B cell (primary cell): ENCODE data around the gene TPP1. TPM values are rescaled to one million over a fixed set of nuclear protein-coding genes. Genes with fewer than 3 reads are reported as not detected.

Source experiments
- ATAC-seq: fragments of 200-7000 bp; cut with Tn5 transposase; one replicate; pipeline ENCODE4 v1.10.0; 2021; ENCODE audit warnings: low read depth, mild to moderate bottlenecking, moderate number of reproducible peaks, moderate library complexity
- CTCF ChIA-PET: fragments of 350-600 bp; sonication (Branson Sonifier 250); formaldehyde crosslinking; loops from one replicate; lab custom pipeline; 2021; ENCODE audit warnings: antibody characterized with exemption, inconsistent platforms; lab: Charles Lee
- POLR2A ChIA-PET: fragments of 350-600 bp; sonication (Branson Sonifier 250); formaldehyde crosslinking; loops from one replicate; lab custom pipeline; 2021; ENCODE audit warnings: antibody characterized with exemption; lab: Charles Lee
- DNase-seq: peaks from one replicate; pipeline ENCODE4 v3.0.0; 2013
- H2AFZ ChIP-seq: 2 replicates; pipeline ENCODE4 v1.6.1; 2012; ENCODE audit warnings: mild to moderate bottlenecking, low read depth, low read length; ENCODE audit not compliant: insufficient read depth, poor library complexity, severe bottlenecking
- H3K27ac ChIP-seq, 2 donors: 1 replicate in 1 of 2; 2 replicates in 1 of 2; pipeline ENCODE4 v1.5.1; 2012 to 2013; ENCODE audit warnings: low read length in 2 of 2, mild to moderate bottlenecking in 2 of 2, moderate library complexity in 1 of 2
- H3K27me3 ChIP-seq, 4 experiments: fragments of 200-600 bp in 1 of 4; sonication (generic) in 1 of 4; replicated peaks in 1 of 4; 1 replicate in 2 of 4; 2 replicates in 2 of 4; pipeline versions ENCODE4 v1.6.1 to v1.7.0; 2013 to 2016; ENCODE audit warnings: low read length in 3 of 4, mild to moderate bottlenecking in 2 of 4, mixed read lengths in 1 of 4, moderate library complexity in 1 of 4; ENCODE audit not compliant: insufficient read depth in 4 of 4, control insufficient read depth in 3 of 4; ENCODE audit errors: control extremely low read depth in 1 of 4
- H3K36me3 ChIP-seq, 2 experiments: replicated peaks in 1 of 2; 1 replicate in 1 of 2; 2 replicates in 1 of 2; pipeline versions ENCODE4 v1.6.1 to v1.7.1; 2013; ENCODE audit warnings: low read length in 1 of 2; ENCODE audit not compliant: insufficient read depth in 2 of 2, control insufficient read depth in 1 of 2; ENCODE audit errors: control extremely low read depth in 1 of 2, extremely low read depth in 1 of 2
- H3K4me1 ChIP-seq, 2 donors: fragments of 200-600 bp in 1 of 2; sonication (generic) in 1 of 2; 1 replicate in 1 of 2; 2 replicates in 1 of 2; pipeline versions ENCODE4 v1.5.1 to v1.6.1; 2013 to 2017; ENCODE audit warnings: low read length in 2 of 2; ENCODE audit not compliant: control insufficient read depth in 2 of 2, insufficient read depth in 2 of 2
- H3K4me2 ChIP-seq: replicated peaks from 2 replicates; pipeline ENCODE3; 2012; ENCODE audit warnings: mild to moderate bottlenecking, low read depth, low read length; ENCODE audit not compliant: poor library complexity, severe bottlenecking
- H3K4me3 ChIP-seq, 5 experiments: fragments of 200-600 bp in 1 of 5; sonication (generic) in 1 of 5; 1 replicate in 3 of 5; 2 replicates in 2 of 5; pipeline versions ENCODE4 v1.5.1 to v1.7.0; 2011 to 2016; ENCODE audit warnings: low read length in 4 of 5, mild to moderate bottlenecking in 4 of 5, low read depth in 2 of 5, control low read depth in 1 of 5, moderate library complexity in 1 of 5; ENCODE audit not compliant: insufficient read depth in 1 of 5; ENCODE audit errors: control extremely low read depth in 1 of 5, extremely low read depth in 1 of 5
- H3K79me2 ChIP-seq: fragments of 200-600 bp; sonication (generic); one replicate; pipeline ENCODE4 v1.6.0; 2016; ENCODE audit warnings: low read length; ENCODE audit not compliant: control insufficient read depth, insufficient read depth
- H3K9ac ChIP-seq: fragments of 200-600 bp; sonication (generic); 2 replicates; pipeline ENCODE4 v1.6.1; 2017; ENCODE audit warnings: mild to moderate bottlenecking, low read length, moderate library complexity
- H3K9me3 ChIP-seq, 3 donors: one replicate each; pipeline versions ENCODE4 v1.6.1 to v1.7.1; 2013; ENCODE audit warnings: low read length in 2 of 3; ENCODE audit not compliant: control insufficient read depth in 2 of 3, insufficient read depth in 1 of 3; ENCODE audit errors: control extremely low read depth in 1 of 3
- H4K20me1 ChIP-seq: 2 replicates; pipeline ENCODE4 v1.6.0; 2012; ENCODE audit warnings: mild to moderate bottlenecking, low read length; ENCODE audit not compliant: insufficient read depth, control insufficient read depth, poor library complexity, severe bottlenecking
- H3K27ac Mint-ChIP-seq: one replicate; pipeline ENCODE4 v1.8.0; 2021; ENCODE audit warnings: mixed read lengths
- H3K27me3 Mint-ChIP-seq: one replicate; pipeline ENCODE4 v1.8.0; 2021; ENCODE audit warnings: mixed read lengths
- H3K4me1 Mint-ChIP-seq: one replicate; pipeline ENCODE4 v1.8.0; 2021; ENCODE audit warnings: mixed read lengths
- H3K4me3 Mint-ChIP-seq: one replicate; pipeline ENCODE4 v1.8.0; 2021; ENCODE audit warnings: mixed read lengths
- H3K9me3 Mint-ChIP-seq: one replicate; pipeline ENCODE4 v1.8.0; 2022; ENCODE audit warnings: mixed read lengths; ENCODE audit not compliant: insufficient read depth
- EZH2 ChIP-seq: IDR thresholded peaks from 2 replicates; pipeline ENCODE4 v1.6.1; 2012; ENCODE audit warnings: borderline replicate concordance, low read depth, mild to moderate bottlenecking, moderate library complexity, low read length; ENCODE audit not compliant: insufficient read depth, poor library complexity, severe bottlenecking
- WGBS: methylation state at CpG from one replicate; pipeline ENCODE4 v1.1.5; 2013; ENCODE audit warnings: missing lambda C conversion rate; ENCODE audit not compliant: insufficient coverage; 5-methylcytosine and 5-hydroxymethylcytosine counted together
- intact Hi-C: fragments of 100-400 bp; cut with micrococcal nuclease; formaldehyde crosslinking; loops from one replicate; pipeline ENCODE4 v1.10.0; 2022
- polyA plus RNA-seq: library from polyadenylated mRNA; depleted of rRNA; stranded (reverse); fragments of >200 nt; gene quantifications from 2 replicates; pipeline ENCODE4 v1.2.3, GENCODE V29; 2012
- total RNA-seq, 2 donors: library from RNA; stranded (reverse); fragments of 120-200 nt in 1 of 2; gene quantifications; 1 replicate in 1 of 2; 2 replicates in 1 of 2; pipeline versions ENCODE4 v1.2.3 to v1.2.4, GENCODE V29; 2013 to 2022
- TF ChIP-seq, protein P1 (sequence below): fragments of 200-600 bp; IDR thresholded peaks from one replicate; pipeline ENCODE4 v1.8.0; 2022; ENCODE audit warnings: antibody characterized with exemption, mild to moderate bottlenecking

TPP1 gene
- total and polyA plus RNA-seq, 2 donors (not counting 1 experiment from before 2014, with no cell fraction given) = 133 to 191 TPM

DNA sequence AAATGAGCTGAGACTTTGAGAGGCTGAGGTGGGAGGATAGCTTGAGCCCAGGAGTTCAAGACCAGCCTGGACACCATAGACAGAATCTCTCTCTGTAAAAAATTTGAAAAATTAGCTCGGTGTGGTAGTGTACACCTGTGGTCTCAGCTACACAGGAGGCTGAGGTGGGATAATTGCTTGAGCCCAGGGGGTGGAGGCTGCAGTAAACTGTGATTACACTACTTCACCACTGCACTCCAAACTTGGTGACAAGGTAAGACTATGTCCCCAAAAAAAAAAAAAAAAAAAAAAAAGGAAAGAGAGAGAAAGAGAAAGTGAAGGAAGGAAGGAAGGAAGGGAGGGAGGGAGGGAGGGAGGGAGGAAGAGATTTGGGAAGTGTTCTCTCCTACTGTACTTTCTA, 41.1 kb downstream of the TPP1 start:
- ATAC-seq (no peak), DNase-seq (no peak)
- intact Hi-C loops = no loop called here
- H3K9me3 Mint-ChIP-seq = no peaks in the 10 kb centered on the region
- Histone ChIP-seq H3K27me3 (no peaks in the 10 kb centered on the region), H4K20me1 (no peaks in the 10 kb centered on the region), H3K4me2 (no peak overlapping the region), H3K36me3 (peaks cover 0 to 2% of the 10 kb centered on the region in 2 experiments), H3K27ac (no peak overlapping the region), H3K4me3 (no peak overlapping the region), H3K4me1 (no peaks in the 10 kb centered on the region), H3K9ac (no peak overlapping the region), H3K79me2 (peaks cover 14% of the 10 kb centered on the region), H3K9me3 (no peaks in the 10 kb centered on the region), H2AFZ (no peak overlapping the region)
- H3K4me3 Mint-ChIP-seq = no peak overlapping the region
- H3K27me3 Mint-ChIP-seq = no peaks in the 10 kb centered on the region
- no peaks in the 10 kb centered on the region for H3K4me1 Mint-ChIP-seq
- ChIA-PET CTCF (no interaction called here), POLR2A (no interaction called here)
- TF ChIP-seq EZH2 = no peak
- TF ChIP-seq, protein P1, sequence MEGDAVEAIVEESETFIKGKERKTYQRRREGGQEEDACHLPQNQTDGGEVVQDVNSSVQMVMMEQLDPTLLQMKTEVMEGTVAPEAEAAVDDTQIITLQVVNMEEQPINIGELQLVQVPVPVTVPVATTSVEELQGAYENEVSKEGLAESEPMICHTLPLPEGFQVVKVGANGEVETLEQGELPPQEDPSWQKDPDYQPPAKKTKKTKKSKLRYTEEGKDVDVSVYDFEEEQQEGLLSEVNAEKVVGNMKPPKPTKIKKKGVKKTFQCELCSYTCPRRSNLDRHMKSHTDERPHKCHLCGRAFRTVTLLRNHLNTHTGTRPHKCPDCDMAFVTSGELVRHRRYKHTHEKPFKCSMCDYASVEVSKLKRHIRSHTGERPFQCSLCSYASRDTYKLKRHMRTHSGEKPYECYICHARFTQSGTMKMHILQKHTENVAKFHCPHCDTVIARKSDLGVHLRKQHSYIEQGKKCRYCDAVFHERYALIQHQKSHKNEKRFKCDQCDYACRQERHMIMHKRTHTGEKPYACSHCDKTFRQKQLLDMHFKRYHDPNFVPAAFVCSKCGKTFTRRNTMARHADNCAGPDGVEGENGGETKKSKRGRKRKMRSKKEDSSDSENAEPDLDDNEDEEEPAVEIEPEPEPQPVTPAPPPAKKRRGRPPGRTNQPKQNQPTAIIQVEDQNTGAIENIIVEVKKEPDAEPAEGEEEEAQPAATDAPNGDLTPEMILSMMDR = no peak
- no peak overlapping the region for H3K27ac Mint-ChIP-seq
- WGBS = no CpG with 5 or more reads among the region's 1 CpG

DNA sequence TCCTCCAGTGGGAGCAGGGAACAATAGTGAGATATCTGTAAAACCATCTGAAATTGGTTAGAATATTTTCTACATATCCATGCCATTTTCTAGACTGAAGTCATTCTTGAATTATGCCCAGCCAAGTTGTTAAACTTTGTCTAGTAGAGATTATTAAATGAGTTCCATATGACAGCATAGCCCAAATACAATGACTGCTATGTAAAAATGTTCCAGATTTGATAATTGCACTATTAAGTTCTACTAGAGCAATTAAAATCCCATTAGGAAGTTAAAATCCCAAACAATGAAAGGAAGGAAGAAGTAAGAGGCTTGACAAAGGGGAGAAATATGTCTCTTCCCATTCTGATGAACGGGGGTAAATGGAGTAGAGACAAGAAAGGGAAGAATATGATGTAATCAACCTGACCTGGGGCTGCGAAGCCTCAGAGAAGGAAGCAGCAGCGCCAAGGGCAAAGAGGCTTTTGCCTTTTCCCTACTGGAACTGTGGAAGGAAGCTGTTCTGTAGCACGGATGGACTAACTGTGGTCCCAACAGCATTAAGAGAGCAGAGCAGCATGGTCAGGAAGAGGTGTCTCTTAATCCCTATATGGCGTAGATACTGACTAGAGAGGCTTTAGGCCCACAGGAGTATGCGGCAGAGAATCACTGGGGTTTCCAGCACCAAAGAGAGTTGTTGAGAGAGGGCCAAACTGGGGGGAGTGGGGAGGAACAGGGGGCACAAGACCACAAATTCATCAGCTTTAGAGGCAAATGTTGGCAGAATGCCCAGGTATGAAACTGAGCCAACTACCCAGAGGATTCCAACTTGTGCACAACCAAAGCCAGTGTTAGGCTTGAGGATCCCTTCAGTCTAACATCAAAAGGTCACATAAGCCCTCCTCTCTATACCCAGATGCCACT, 42.5 kb downstream of the TPP1 start:
- POLR2A ChIA-PET = no interaction called here
- Histone ChIP-seq H3K4me1 (no peaks in the 10 kb centered on the region), H4K20me1 (no peaks in the 10 kb centered on the region), H3K27me3 (no peaks in the 10 kb centered on the region), H3K79me2 (peaks cover 14% of the 10 kb centered on the region), H2AFZ (no peak overlapping the region), H3K9me3 (no peaks in the 10 kb centered on the region), H3K9ac (no peak overlapping the region), H3K4me2 (no peak overlapping the region), H3K4me3 (no peak overlapping the region), H3K36me3 (peaks cover 0 to 2% of the 10 kb centered on the region in 2 experiments), H3K27ac (no peak overlapping the region)
- Mint-ChIP-seq H3K9me3 (no peaks in the 10 kb centered on the region), H3K4me3 (no peak overlapping the region), H3K4me1 (no peaks in the 10 kb centered on the region), H3K27me3 (no peaks in the 10 kb centered on the region), H3K27ac (no peak overlapping the region)
- 47% methylated on average over 5 of the region's 6 CpGs for WGBS
- CTCF ChIA-PET = no interaction called here
- intact Hi-C loops = no loop called here
- no peak for ATAC-seq
- TF ChIP-seq, protein P1 = no peak
- TF ChIP-seq EZH2 = no peak
- no peak for DNase-seq
